GM12878 (cell line): ENCODE data around the gene GDNF.
"Not testable (repeated sequence)": the region's sequence is repeated elsewhere in the genome, so short reads cannot be mapped to it uniquely, and the experiment has no call there.

Source experiments
- EED ChIP-seq: sonication (generic); IDR thresholded peaks from 2 replicates; pipeline ENCODE4 v1.6.1; 2016; ENCODE audit warnings: antibody characterized with exemption, low read depth
- EZH2 ChIP-seq: IDR thresholded peaks from 2 replicates; pipeline ENCODE4 v1.6.1; 2012; ENCODE audit warnings: low read depth, mild to moderate bottlenecking, control low read depth, inconsistent platforms, low read length, borderline replicate concordance; ENCODE audit not compliant: control insufficient read depth
- MXI1 ChIP-seq: fragments of 150-350 bp; IDR thresholded peaks from 2 replicates; pipeline ENCODE4 v1.6.1; 2011; ENCODE audit warnings: low read depth, mild to moderate bottlenecking, inconsistent platforms, low read length, improper control_type of control experiment
- POLR2A ChIP-seq: IDR thresholded peaks from 2 replicates; pipeline ENCODE4 v1.6.1; 2011; ENCODE audit warnings: low read depth, mild to moderate bottlenecking, low read length
- POLR2AphosphoS5 ChIP-seq: IDR thresholded peaks from 2 replicates; pipeline ENCODE4 v1.6.1; 2011; ENCODE audit warnings: mild to moderate bottlenecking, low read length, inconsistent platforms
- ZNF217 ChIP-seq: fragments of 450-650 bp; IDR thresholded peaks from 2 replicates; pipeline ENCODE4 v1.6.1; 2017; ENCODE audit warnings: antibody characterized with exemption, mild to moderate bottlenecking
- TF ChIP-seq, protein P1 (sequence below): fragments of 450-650 bp; IDR thresholded peaks from 2 replicates; pipeline ENCODE4 v1.6.1; 2017; ENCODE audit warnings: mild to moderate bottlenecking
- TF ChIP-seq, protein P2 (sequence below), 3 experiments: IDR thresholded peaks in 2 of 3; conservative IDR thresholded peaks in 1 of 3; 2 replicates each; pipeline ENCODE4 v1.5.1; 2011; ENCODE audit warnings: low read depth in 3 of 3, low read length in 3 of 3, mild to moderate bottlenecking in 3 of 3, control low read depth in 2 of 3, moderate library complexity in 2 of 3, inconsistent platforms in 1 of 3, mixed read lengths in 1 of 3; ENCODE audit not compliant: control insufficient read depth in 2 of 3, insufficient read depth in 1 of 3; ENCODE audit errors: extremely low read depth in 1 of 3

- not testable (repeated sequence) for TF ChIP-seq POLR2AphosphoS5, POLR2A, ZNF217, MXI1, EZH2, EED
- TF ChIP-seq, protein P1, sequence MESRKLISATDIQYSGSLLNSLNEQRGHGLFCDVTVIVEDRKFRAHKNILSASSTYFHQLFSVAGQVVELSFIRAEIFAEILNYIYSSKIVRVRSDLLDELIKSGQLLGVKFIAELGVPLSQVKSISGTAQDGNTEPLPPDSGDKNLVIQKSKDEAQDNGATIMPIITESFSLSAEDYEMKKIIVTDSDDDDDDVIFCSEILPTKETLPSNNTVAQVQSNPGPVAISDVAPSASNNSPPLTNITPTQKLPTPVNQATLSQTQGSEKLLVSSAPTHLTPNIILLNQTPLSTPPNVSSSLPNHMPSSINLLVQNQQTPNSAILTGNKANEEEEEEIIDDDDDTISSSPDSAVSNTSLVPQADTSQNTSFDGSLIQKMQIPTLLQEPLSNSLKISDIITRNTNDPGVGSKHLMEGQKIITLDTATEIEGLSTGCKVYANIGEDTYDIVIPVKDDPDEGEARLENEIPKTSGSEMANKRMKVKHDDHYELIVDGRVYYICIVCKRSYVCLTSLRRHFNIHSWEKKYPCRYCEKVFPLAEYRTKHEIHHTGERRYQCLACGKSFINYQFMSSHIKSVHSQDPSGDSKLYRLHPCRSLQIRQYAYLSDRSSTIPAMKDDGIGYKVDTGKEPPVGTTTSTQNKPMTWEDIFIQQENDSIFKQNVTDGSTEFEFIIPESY: not testable (repeated sequence)
- TF ChIP-seq, protein P2, sequence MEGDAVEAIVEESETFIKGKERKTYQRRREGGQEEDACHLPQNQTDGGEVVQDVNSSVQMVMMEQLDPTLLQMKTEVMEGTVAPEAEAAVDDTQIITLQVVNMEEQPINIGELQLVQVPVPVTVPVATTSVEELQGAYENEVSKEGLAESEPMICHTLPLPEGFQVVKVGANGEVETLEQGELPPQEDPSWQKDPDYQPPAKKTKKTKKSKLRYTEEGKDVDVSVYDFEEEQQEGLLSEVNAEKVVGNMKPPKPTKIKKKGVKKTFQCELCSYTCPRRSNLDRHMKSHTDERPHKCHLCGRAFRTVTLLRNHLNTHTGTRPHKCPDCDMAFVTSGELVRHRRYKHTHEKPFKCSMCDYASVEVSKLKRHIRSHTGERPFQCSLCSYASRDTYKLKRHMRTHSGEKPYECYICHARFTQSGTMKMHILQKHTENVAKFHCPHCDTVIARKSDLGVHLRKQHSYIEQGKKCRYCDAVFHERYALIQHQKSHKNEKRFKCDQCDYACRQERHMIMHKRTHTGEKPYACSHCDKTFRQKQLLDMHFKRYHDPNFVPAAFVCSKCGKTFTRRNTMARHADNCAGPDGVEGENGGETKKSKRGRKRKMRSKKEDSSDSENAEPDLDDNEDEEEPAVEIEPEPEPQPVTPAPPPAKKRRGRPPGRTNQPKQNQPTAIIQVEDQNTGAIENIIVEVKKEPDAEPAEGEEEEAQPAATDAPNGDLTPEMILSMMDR (IDR thresholded peaks at IDR 0.05 in 2 of 3, conservative IDR thresholded peaks at IDR 0.05 in 1 of 3; ENCODE audit: control insufficient read depth in 2 of 3, extremely low read depth in 1 of 3, insufficient read depth in 1 of 3, low read depth in 3 of 3, low read length in 3 of 3): not testable (repeated sequence)
These were observed 44.5 kb downstream of the GDNF start for GRCh38 chr5:37795292-37795691.
